OCI-M1 (cell line): ENCODE data around the gene GPR34.
A peak's percentile ranks its signal among the peaks of the same experiment; 100 is the strongest.
"Not testable (repeated sequence)": the region's sequence is repeated elsewhere in the genome, so short reads cannot be mapped to it uniquely, and the experiment has no call there.

Experiments
- DNase-seq: peaks from one replicate; lab custom pipeline; 2025; lab: John Stamatoyannopoulos, UW

GPR34 gene, protein sequence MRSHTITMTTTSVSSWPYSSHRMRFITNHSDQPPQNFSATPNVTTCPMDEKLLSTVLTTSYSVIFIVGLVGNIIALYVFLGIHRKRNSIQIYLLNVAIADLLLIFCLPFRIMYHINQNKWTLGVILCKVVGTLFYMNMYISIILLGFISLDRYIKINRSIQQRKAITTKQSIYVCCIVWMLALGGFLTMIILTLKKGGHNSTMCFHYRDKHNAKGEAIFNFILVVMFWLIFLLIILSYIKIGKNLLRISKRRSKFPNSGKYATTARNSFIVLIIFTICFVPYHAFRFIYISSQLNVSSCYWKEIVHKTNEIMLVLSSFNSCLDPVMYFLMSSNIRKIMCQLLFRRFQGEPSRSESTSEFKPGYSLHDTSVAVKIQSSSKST

DNA sequence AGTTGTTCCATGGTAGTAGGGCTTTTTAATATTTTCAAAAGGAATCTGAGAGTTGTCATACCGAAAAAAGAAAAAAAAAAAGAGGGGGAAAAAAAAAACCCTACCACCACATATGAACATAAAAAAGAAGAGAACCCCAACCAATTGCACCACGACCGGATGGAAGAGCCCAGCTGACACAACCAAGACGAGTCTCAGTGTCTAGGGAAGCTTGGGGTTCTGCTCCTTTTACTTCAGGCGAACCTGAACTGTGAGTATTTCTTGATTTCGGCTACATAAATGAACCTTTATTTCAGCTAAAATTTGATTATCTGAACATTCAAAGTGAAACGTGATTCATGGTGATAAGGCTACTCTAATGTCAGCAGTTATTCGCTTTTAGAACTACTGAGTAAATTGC is at the start of gene GPR34:
Gene GPR34, plus strand, starts transcription at position 139 of the 400 bp plus-strand sequence. CDS start 6,661 bp downstream, outside the sequence.
- no peak for DNase-seq

DNA sequence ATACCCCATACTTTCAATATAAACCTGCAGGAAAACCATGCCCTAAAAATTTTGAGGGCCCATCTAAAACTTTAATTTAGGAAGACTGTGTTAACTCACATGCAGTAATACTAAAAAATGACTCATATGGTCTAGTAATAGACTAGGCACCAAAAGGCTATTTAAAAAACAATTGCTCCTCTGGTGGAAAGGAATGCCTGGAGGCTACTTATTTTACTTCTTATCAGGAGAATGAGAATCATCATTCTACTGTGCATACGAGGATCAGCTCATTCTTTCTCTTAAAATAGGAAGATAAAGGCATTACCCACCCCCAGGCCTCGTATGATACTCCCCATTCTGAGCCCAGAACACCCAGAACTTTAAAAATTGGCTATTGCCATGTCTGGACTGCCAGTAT is 42.6 kb upstream of the GPR34 start:
- DNase-seq, result not testable (repeated sequence)

GRCh38 chrX:41653125-41653524 is 35.6 kb upstream of the GPR34 start:
- no peak for DNase-seq

DNA sequence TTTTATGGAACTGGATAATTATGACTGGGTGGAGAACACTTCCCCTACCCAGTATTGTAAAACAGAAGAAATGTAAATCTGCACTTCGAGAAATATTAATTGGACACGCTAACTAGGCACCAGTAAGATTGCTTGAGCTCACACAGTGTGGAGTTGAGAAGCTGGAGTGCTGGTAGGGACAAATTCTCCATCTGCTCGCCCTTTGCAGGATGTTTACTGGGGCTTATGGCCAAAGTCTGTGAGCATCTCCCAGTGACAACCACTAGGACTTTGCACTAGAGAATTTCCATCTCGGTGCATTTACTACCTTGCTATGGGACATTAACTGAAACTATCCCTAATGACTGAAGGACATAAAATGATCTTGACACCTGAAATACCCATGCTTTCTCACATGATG is 33.7 kb upstream of the GPR34 start:
- DNase-seq, result no peak

GRCh38 chrX:41655631-41656030 is 33.1 kb upstream of the GPR34 start:
- no peak for DNase-seq

GRCh38 chrX:41661366-41662095 is 27.2 kb upstream of the GPR34 start:
- no peak for DNase-seq

- no peak for DNase-seq
Measured at GRCh38 chrX:41664375-41664901, 24.3 kb upstream of the GPR34 start.

- DNase-seq, result peak; percentile 25
Measured at GRCh38 chrX:41664908-41665307, 23.9 kb upstream of the GPR34 start.

GRCh38 chrX:41665686-41666085 is 23.1 kb upstream of the GPR34 start:
- DNase-seq, result peak; percentile 43

DNA sequence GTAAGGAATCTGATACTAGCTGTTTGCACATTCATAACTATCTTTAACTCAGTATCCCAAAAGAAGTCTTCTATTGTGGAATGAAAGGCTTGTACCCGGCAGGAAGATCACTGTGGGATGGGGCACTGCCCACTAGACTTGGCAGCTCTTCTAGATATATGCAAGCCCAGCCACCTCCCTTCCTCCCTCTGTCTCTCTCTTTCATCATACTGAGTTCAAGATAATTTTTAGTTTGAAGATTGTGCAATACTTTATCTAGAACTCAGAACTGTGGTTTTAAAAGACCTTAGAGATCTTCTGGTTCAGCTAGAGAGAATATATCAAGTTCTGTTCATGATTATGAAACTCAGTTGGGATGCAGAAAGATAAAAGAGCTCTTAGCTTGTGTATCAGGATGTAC is 22.5 kb upstream of the GPR34 start:
- DNase-seq, result peak; percentile 91

DNA sequence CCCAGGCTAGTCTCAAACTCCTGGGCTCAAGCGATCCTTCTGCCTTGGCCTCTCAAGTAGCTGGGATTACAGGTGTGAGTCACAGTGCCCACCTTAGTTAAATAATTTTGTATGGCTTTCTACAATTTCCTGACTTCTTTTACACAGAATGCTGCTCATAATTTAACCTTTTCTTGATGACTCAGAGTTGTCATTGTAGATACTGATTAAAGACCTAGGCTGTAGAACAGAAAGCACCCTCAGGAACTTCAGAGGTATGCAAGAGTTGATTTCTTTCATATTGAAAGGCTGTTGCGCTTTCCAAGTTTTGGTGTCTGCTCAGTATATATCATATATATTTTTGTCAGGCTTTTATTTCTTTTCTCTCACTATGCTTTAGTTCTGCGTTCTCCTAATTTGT is 21.1 kb upstream of the GPR34 start:
- peak; percentile 9 for DNase-seq

- no peak for DNase-seq
Measured at GRCh38 chrX:41670112-41670511, 18.7 kb upstream of the GPR34 start.

- no peak for DNase-seq
Measured at GRCh38 chrX:41671082-41671481, 17.7 kb upstream of the GPR34 start.

GRCh38 chrX:41672643-41673042 is 16.1 kb upstream of the GPR34 start:
- no peak for DNase-seq

DNA sequence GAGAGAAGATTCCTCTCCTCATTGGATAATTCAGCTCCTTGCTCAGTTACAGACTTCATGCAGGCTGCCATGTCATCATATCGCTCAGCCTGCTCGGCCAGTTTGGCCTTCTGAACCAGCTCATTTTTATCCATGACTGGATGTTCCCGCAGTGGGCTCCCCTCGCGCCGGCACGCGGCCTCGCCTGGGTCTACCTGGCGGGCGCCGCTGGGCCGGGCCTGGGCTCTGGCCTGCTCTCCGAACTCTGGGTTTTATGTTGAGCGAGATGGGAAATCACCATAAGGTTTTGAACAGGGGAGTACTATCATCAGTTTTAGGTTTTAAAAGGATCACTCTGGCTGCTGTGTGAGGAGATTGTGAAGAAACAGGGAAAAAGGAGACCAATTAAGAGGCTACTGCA is 12.4 kb upstream of the GPR34 start:
- not testable (repeated sequence) for DNase-seq

GRCh38 chrX:41677183-41678060 is 11.4 kb upstream of the GPR34 start:
- DNase-seq, result no peak

DNA sequence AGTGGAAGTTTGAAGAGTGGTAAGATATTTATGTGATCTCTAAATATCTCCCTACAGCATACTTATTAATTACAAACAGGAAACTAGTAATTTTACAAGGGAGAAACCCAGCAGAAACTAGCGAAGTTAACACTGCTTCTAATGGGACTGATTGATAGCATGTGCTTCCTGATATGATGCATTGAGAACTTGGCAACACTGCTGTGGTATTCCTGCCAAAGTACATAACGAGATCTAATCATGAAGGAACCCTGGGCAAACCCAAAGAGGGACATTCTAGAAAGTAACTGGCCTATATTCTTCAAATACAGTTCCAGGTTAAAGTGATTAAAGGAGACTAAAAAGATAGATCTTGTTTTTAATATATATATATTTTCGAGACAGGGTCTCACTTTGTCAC is 4.6 kb upstream of the GPR34 start:
- DNase-seq, result no peak

DNA sequence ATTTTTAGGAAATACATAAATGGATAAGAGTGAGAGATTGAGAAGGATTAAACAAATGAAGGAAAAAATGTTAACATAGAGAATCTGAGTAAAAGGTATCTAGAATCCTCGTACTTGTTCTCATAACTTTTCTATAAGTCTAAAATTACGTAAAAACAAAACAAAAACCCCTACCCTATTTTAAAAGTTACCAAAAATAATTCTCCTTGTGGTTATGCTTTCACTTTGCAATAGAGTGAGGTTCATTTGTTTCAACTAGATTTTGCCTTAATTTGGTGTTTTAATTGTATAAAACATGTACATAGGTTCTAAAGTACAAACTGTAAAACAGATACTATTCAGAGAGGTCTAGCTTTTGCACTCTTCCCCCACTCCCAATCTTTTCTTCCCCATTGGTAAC is 3.8 kb upstream of the GPR34 start:
- no peak for DNase-seq

- peak; percentile 16 for DNase-seq
Measured at GRCh38 chrX:41686788-41687187, 2.0 kb upstream of the GPR34 start.

DNA sequence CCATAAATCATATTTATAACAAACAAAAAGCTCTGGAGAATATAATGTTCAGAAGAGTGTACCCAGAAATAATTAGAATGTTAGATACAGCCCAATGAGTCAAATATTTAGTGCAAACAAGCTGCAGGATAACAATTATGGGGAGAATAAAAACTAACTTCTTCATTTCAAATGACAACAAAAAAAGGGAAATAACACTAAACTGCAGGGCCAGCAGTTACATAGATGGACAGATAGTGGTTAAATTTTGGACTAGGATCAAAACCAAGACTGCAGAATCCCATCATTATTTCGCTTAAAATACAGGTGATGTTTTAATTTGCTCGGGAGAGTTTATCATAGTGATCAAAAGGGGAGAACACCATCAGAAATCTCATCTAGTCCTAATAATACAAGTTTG is 617 bp upstream of the GPR34 start:
- peak; percentile 51 for DNase-seq

GRCh38 chrX:41689711-41690110 is 938 bp downstream of the GPR34 start:
- DNase-seq, result no peak

DNA sequence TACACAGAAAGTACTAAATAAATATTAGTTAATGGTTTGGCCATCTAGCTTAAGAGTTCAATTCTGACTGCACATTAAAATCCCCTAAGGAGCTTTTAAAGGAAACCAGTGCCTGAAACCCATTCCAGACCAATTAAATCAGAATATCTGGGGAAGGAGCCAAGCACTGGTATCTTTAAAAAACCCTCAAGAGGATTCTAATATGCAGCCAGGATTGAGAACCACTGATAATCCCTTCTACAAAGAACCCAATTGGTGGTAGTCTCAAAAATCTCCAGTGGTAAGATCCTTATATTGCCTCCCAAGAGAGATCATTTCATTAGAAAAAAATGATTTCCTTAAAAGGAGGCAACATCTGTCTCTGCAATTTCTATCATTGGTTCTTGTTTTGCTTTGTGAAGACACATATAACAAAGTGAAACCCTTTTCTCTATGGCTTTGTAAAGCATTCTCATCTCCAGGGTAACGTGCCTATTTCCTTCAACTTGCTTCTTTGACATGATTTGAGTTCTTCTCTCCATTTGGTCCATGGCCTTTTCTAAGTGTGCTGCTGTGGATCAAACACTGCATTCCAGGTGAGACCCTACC is 3.5 kb downstream of the GPR34 start:
- DNase-seq, result no peak
